Left ventricle myocardium inferior (tissue), 1 donor: ENCODE measurements around the gene ZSWIM2. TPM values are rescaled to one million over a fixed set of nuclear protein-coding genes. Genes with fewer than 3 reads are reported as not detected.

Source experiments
- DNase-seq: peaks from one replicate; pipeline ENCODE4 v3.0.0-alpha.2; 2020
- H3K27ac ChIP-seq: fragments of 200-600 bp; replicated peaks from 2 replicates; pipeline ENCODE4 v1.8.0; 2021
- H3K27me3 ChIP-seq: fragments of 200-600 bp; 2 replicates; pipeline ENCODE4 v1.8.0; 2021; ENCODE audit warnings: low read depth
- H3K36me3 ChIP-seq: fragments of 200-600 bp; 2 replicates; pipeline ENCODE4 v1.8.0; 2021
- H3K4me1 ChIP-seq: fragments of 200-600 bp; 2 replicates; pipeline ENCODE4 v1.8.0; 2021
- H3K4me3 ChIP-seq: fragments of 200-600 bp; 2 replicates; pipeline ENCODE4 v1.8.0; 2021; ENCODE audit warnings: mild to moderate bottlenecking, moderate library complexity
- H3K9me3 ChIP-seq: fragments of 200-600 bp; replicated peaks from 2 replicates; pipeline ENCODE4 v1.8.0; 2021
- intact Hi-C: fragments of 100-400 bp; cut with micrococcal nuclease; formaldehyde crosslinking; loops from one replicate; pipeline ENCODE4 v1.11.0; 2022
- total RNA-seq: library from RNA; stranded (reverse); fragmentation: NEBNext Ultra II Directional; extraction: Animal tissue kit (Norgen Biotek cat#: 25700); gene quantifications from one replicate; pipeline ENCODE4 v1.2.1, GENCODE V29; 2021
- TF ChIP-seq, protein P1 (sequence below): fragments of 200-600 bp; IDR thresholded peaks from 2 replicates; pipeline ENCODE4 v1.8.0; 2021; ENCODE audit warnings: antibody characterized with exemption, mild to moderate bottlenecking, borderline replicate concordance
- donor health status: DM: no; HTN: yes; CAD: no; lungs with severe emphysema.

ZSWIM2 gene
- total RNA-seq, 1 donor from 2014 or later = not detected

DNA sequence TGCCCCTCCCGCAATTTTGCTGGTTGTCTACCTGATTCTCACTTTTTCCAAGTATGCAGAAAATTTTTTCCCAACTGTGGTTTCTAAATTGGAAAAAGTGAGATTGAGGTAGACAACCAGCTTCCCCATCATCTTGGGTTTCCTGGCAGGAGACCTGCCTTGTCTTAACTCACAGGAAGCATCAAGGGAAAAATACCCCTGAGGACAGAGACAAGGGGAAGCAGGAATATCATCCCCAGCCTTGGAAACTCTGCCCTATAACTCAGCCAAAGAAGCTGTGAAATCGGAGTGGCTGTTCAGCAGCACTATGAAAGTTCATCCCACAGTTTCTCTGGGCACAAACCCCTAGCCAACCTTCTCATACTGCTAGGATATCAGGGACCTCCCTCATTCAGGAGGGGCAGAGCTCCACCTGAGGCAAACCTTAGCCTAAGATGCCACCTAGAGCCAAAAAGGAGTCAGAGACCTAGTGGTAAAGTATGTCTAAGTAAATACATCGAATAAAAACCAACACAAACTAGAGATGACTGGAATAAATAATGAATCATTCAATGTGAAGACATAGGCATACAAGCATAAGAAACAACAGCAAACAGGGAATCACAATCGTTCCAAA is 68.2 kb downstream of the ZSWIM2 start:
- Histone ChIP-seq H3K36me3 (no peaks in the 10 kb centered on the region), H3K4me1 (no peaks in the 10 kb centered on the region), H3K4me3 (no peak overlapping the region), H3K9me3 (peaks cover 40% of the 10 kb centered on the region), H3K27me3 (no peaks in the 10 kb centered on the region), H3K27ac (no peak overlapping the region)
- no peak for DNase-seq
- TF ChIP-seq, protein P1, sequence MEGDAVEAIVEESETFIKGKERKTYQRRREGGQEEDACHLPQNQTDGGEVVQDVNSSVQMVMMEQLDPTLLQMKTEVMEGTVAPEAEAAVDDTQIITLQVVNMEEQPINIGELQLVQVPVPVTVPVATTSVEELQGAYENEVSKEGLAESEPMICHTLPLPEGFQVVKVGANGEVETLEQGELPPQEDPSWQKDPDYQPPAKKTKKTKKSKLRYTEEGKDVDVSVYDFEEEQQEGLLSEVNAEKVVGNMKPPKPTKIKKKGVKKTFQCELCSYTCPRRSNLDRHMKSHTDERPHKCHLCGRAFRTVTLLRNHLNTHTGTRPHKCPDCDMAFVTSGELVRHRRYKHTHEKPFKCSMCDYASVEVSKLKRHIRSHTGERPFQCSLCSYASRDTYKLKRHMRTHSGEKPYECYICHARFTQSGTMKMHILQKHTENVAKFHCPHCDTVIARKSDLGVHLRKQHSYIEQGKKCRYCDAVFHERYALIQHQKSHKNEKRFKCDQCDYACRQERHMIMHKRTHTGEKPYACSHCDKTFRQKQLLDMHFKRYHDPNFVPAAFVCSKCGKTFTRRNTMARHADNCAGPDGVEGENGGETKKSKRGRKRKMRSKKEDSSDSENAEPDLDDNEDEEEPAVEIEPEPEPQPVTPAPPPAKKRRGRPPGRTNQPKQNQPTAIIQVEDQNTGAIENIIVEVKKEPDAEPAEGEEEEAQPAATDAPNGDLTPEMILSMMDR = no peak
- intact Hi-C loops = no loop called here

Other genes starting within 250 kb of the ZSWIM2 start
- 2.5 TPM for gene FAM171B, start 155.1 kb downstream of the ZSWIM2 start, total RNA-seq